GM20431 (cell line): ENCODE data around the gene PACSIN2.

Experiments
- in situ Hi-C: fragments of 300-500 bp; cut with MseI, MboI; formaldehyde crosslinking; loops from one replicate; pipeline ENCODE4 v1.15.0; 2020; ENCODE audit warnings: low sequenced_read_pairs; ENCODE audit not compliant: unreplicated experiment

PACSIN2 gene

GRCh38 chr22:42914511-42915076 lies 100.4 kb downstream of the PACSIN2 start:
- in situ Hi-C loops: no loop called here

- in situ Hi-C loops: no loop called here
Measured at GRCh38 chr22:42913874-42914510, 101.0 kb downstream of the PACSIN2 start.

- in situ Hi-C loops: no loop called here
Measured at GRCh38 chr22:42912059-42912458, 102.9 kb downstream of the PACSIN2 start.

GRCh38 chr22:42910221-42910942 lies 104.6 kb downstream of the PACSIN2 start:
- in situ Hi-C loops: no loop called here

GRCh38 chr22:42909363-42910058 lies 105.4 kb downstream of the PACSIN2 start:
- in situ Hi-C loops: no loop called here

- in situ Hi-C loops: no loop called here
Measured at GRCh38 chr22:42908374-42908746, 106.6 kb downstream of the PACSIN2 start.

- in situ Hi-C loops: no loop called here
Measured at GRCh38 chr22:42907404-42908373, 107.3 kb downstream of the PACSIN2 start.

- in situ Hi-C loops: no loop called here
Measured at GRCh38 chr22:42906605-42907348, 108.2 kb downstream of the PACSIN2 start.

GRCh38 chr22:42905702-42906183 lies 109.2 kb downstream of the PACSIN2 start:
- in situ Hi-C loops: no loop called here

GRCh38 chr22:42905217-42905616 lies 109.7 kb downstream of the PACSIN2 start:
- in situ Hi-C loops: no loop called here

GRCh38 chr22:42904050-42904449 lies 110.9 kb downstream of the PACSIN2 start:
- in situ Hi-C loops: no loop called here

GRCh38 chr22:42902875-42903510 lies 112.0 kb downstream of the PACSIN2 start:
- in situ Hi-C loops: no loop called here

- in situ Hi-C loops: no loop called here
Measured at GRCh38 chr22:42901790-42902508, 113.0 kb downstream of the PACSIN2 start.

- in situ Hi-C loops: no loop called here
Measured at GRCh38 chr22:42897960-42898359, 117.0 kb downstream of the PACSIN2 start.

- in situ Hi-C loops: no loop called here
Measured at GRCh38 chr22:42895541-42895981, 119.4 kb downstream of the PACSIN2 start.

- in situ Hi-C loops: no loop called here
Measured at GRCh38 chr22:42895087-42895486, 119.9 kb downstream of the PACSIN2 start.

GRCh38 chr22:42893371-42894150 lies 121.4 kb downstream of the PACSIN2 start:
- in situ Hi-C loops: no loop called here
